22Rv1 (cell line): ENCODE data around the gene CPTP.

ENCODE experiments used
- H3K27ac ChIP-seq: fragments of 450-650 bp; 2 replicates; pipeline ENCODE4 v1.5.1; 2017
- ZFX ChIP-seq: fragments of 450-650 bp; IDR thresholded peaks from 2 replicates; pipeline ENCODE4 v1.6.1; 2017; ENCODE audit warnings: antibody characterized with exemption, borderline replicate concordance
- TF ChIP-seq, protein P1 (sequence below): fragments of 450-650 bp; IDR thresholded peaks from 2 replicates; pipeline ENCODE4 v1.5.1; 2017; ENCODE audit warnings: mild to moderate bottlenecking

CPTP gene

DNA sequence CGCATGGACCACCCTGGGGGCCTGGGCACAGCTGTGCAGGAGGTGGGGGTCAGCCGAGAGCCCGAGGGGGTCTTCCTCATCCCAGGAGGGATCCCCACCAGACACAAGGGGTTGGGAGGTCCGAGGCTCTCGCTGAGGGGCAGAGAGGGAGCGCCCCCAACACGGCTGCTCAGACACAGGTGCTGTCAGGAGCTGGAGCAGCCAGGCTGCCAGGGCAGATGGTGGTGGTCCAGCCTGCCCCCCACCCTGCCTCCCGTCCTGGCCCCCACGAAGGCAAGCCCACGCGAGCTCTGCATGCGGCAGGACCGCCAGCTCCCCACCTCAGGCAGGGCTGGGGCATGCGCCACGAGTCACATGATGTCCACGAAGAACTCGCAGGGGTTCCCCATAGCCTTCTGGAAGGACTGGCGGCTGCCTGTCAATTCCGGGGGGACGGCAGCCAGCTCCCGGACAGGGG, 11.2 kb downstream of the CPTP start:
- TF ChIP-seq ZFX = no peak
- TF ChIP-seq, protein P1, sequence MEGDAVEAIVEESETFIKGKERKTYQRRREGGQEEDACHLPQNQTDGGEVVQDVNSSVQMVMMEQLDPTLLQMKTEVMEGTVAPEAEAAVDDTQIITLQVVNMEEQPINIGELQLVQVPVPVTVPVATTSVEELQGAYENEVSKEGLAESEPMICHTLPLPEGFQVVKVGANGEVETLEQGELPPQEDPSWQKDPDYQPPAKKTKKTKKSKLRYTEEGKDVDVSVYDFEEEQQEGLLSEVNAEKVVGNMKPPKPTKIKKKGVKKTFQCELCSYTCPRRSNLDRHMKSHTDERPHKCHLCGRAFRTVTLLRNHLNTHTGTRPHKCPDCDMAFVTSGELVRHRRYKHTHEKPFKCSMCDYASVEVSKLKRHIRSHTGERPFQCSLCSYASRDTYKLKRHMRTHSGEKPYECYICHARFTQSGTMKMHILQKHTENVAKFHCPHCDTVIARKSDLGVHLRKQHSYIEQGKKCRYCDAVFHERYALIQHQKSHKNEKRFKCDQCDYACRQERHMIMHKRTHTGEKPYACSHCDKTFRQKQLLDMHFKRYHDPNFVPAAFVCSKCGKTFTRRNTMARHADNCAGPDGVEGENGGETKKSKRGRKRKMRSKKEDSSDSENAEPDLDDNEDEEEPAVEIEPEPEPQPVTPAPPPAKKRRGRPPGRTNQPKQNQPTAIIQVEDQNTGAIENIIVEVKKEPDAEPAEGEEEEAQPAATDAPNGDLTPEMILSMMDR = no peak
- H3K27ac ChIP-seq = no peak overlapping the region

DNA sequence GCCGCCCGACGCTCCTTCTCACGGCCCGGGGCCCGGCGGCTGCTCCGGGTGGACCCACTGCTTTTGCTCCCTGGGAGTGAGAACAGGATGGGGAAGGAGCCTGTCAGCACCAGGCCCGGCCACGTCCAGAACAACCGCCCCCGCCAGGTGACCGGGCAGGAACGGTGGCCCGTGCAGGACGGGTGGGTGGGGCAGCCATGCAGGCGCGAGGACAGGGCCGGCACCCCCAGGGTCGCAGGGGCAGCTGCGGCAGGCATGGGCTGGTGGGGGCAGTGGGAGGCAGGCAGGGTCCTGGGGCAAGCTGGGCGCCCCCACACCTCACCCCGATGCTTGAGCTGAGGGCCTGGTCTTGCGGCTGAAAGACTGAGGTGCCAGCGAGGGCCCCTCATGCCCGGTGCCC, 11.8 kb downstream of the CPTP start:
- no peak for TF ChIP-seq ZFX
- TF ChIP-seq, protein P1 = no peak

DNA sequence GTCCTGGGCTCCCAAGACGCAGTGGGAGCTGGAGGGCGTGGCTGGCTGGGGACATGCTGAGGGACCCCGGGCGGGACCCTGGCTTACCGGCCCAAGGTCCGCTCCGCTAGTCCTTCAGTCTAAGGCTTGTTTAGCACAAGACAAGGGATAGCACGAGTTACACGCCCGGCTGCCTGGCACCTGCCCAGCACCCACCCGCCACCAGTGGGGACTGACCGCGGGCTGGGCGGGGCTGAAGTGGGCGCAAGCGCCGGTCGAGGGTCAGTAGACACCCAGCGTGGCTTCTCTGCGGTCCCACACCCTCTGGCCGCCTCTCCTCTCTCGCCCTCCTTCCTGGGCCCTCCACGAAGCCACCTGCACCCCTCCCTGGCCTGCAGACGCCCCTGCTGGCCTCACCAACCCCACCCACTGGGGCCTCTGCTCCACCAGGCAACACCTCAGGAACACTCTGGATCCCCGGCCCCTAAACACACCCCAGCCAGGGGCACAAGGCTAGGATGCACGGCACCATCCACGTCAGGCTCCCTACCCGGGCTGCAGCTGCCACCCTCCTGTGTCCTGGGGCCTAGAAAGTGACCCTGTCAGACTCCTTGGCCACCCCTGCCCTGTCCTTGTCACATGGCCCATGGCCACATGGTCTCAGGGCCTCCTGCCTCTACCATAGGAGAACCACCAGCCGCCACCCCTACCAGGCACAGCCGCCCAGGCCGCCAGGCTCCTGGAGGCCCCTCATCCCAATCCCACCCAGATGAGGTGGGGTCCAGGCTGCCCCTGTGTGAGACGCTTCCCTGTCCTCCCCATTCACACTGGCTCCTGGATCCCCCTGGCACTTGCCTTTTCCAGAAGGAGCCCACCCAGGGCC, 12.6 kb downstream of the CPTP start:
- peak overlapping the region; percentile 33; the same call in 1 of the 2 replicates for H3K27ac ChIP-seq
- TF ChIP-seq, protein P1 = no peak
- TF ChIP-seq ZFX = no peak

More for the DNA sequence above, 11.8 kb downstream of the CPTP start:
- H3K27ac ChIP-seq = no peak overlapping the region

DNA sequence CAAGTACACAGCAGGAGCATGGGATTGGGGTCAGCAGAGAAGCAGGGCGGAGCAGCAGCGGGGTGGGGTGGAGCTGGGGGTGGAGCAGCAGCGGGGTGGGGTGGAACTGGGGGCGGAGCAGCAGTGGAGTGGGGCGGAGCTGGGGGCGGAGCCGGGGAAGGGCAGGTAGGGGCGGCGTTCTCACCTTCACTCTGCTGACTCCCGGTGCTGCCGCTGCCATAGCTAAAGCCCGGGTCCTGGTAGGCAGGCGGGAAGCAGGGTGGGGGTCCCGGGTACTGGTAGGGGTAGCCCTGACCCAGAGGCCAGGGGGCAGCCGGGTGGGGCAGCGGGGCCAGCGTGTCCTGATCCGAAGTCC, 13.2 kb downstream of the CPTP start:
- peak overlapping the region; percentile 33; the same call in 1 of the 2 replicates for H3K27ac ChIP-seq
- TF ChIP-seq ZFX = no peak
- TF ChIP-seq, protein P1 = no peak

DNA sequence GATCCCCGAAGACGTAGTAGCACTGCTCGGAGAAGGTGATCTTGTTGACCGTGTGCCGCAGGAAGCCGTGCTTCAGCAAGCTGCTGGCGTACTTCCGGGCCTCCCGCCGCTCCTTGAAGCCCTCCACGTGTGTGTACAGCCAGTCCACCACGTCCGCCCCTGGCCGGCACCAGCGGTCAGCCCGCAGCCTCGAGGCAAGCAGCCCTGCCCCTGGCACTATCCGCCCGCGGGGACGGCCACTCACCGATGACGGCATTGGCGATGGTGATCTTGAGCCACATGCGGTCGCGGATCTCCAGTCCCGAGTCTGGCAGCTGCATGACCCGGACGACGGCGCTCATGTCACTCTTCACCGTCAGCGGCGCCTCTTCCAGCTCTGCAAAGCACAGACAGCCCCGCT, 13.7 kb downstream of the CPTP start:
- TF ChIP-seq ZFX = no peak
- TF ChIP-seq, protein P1 = no peak
- peak overlapping the region; percentile 33; the same call in 1 of the 2 replicates for H3K27ac ChIP-seq

DNA sequence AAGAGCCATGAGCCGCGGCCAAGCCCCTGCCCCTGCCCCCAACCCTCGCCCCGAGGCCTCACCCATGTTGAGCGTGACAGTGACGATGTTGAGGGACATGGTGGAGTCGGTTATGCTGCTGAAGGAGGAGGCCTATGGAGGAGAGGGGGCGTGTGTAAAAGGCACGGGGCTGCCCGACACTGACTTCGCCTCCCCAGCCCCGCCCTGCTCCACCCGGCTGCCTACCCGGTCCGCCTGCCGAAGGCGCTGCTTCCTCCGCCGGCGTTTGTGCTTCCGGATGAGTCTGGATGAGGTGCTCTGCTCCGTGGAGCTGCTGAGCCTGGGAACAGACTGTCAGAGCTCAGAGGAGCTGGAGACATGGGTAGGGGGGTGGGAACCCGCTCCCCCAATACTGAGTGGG, 15.6 kb downstream of the CPTP start:
- H3K27ac ChIP-seq = no peak overlapping the region

More for the DNA sequence above, 15.6 kb downstream of the CPTP start:
- TF ChIP-seq, protein P1 = no peak
- TF ChIP-seq ZFX = no peak
